Naive thymus-derived CD8-positive, alpha-beta T cell (primary cell): Measurements from ENCODE around the gene ATP5F1A. TPM values are rescaled to one million over a fixed set of nuclear protein-coding genes. Genes with fewer than 3 reads are reported as not detected.

Experiments
- ATAC-seq, 2 donors: fragments of 150-1000 bp; cut with Tn5 transposase in 1 of 2; sonication (Bioruptor Pico), chemical (Tn5 transposase) in 1 of 2; 1 replicate in 1 of 2; 2 replicates in 1 of 2; pipeline ENCODE4 v1.10.0; 2021; ENCODE audit warnings: mild to moderate bottlenecking in 2 of 2, moderate library complexity in 2 of 2
- POLR2A ChIA-PET: fragments of 350-600 bp; sonication (Branson Sonifier 250); formaldehyde crosslinking; loops from one replicate; lab custom pipeline; 2021; ENCODE audit warnings: antibody characterized with exemption; lab: Charles Lee
- DNase-seq, 10 donors: peaks; one replicate each; pipeline versions ENCODE4 v3.0.0 to v3.0.0-alpha.2; 2020 to 2022
- H3K27ac Mint-ChIP-seq, 10 donors: one replicate each; pipeline ENCODE4 v1.8.0; 2020 to 2022; ENCODE audit warnings: mild to moderate bottlenecking in 10 of 10, mixed read lengths in 10 of 10, moderate library complexity in 4 of 10, inconsistent platforms in 1 of 10
- H3K27me3 Mint-ChIP-seq, 5 donors: one replicate each; pipeline ENCODE4 v1.8.0; 2021 to 2022; ENCODE audit warnings: mixed read lengths in 5 of 5
- H3K36me3 Mint-ChIP-seq, 3 donors: one replicate each; pipeline ENCODE4 v1.8.0; 2020 to 2022; ENCODE audit warnings: mixed read lengths in 3 of 3, mild to moderate bottlenecking in 2 of 3, inconsistent platforms in 1 of 3
- H3K4me1 Mint-ChIP-seq, 4 donors: one replicate each; pipeline ENCODE4 v1.8.0; 2021 to 2022; ENCODE audit warnings: mixed read lengths in 4 of 4
- H3K4me3 Mint-ChIP-seq, 10 donors: one replicate each; pipeline ENCODE4 v1.8.0; 2020 to 2022; ENCODE audit warnings: mild to moderate bottlenecking in 10 of 10, mixed read lengths in 10 of 10, moderate library complexity in 6 of 10, inconsistent platforms in 1 of 10
- H3K9me3 Mint-ChIP-seq, 9 donors: one replicate each; pipeline ENCODE4 v1.8.0; 2020 to 2022; ENCODE audit warnings: mixed read lengths in 9 of 9, mild to moderate bottlenecking in 3 of 9, inconsistent platforms in 1 of 9, moderate library complexity in 1 of 9
- polyA plus RNA-seq, 3 donors: library from polyadenylated mRNA; unstranded; fragments of 300-500 nt; fragmentation: Illumina TruSeq; gene quantifications; one replicate each; pipeline ENCODE4 v1.2.3, GENCODE V29; 2021
- total RNA-seq, 8 experiments: library from RNA in 2 of 8; stranded (reverse) in 2 of 8; gene quantifications; one replicate each; pipeline ENCODE4 v1.2.3 and lab custom pipeline; 2021 to 2026

Gene ATP5F1A
- total and polyA plus RNA-seq, 5 experiments from 2014 or later = 277 to 502 (median 496) TPM

GRCh38 chr18:46040747-46041104 is 57.4 kb downstream of the ATP5F1A start:
- peak overlapping the region in 3 of 10 donors; percentile 18 to 47 (median 21) for H3K4me3 Mint-ChIP-seq
- H3K9me3 Mint-ChIP-seq = peaks cover 0 to 1% (median 0%) of the 10 kb centered on the region in 9 donors
- no peak for DNase-seq
- peak overlapping the region in 7 of 10 donors; percentile 21 to 68 (median 36) for H3K27ac Mint-ChIP-seq
- peaks cover 0 to 20% (median 14%) of the 10 kb centered on the region in 3 donors for H3K36me3 Mint-ChIP-seq
- H3K4me1 Mint-ChIP-seq = peaks cover 22 to 40% (median 34%) of the 10 kb centered on the region in 4 donors
- no peaks in the 10 kb centered on the region for H3K27me3 Mint-ChIP-seq
- POLR2A ChIA-PET = interaction anchor here (0.9 to 1.3 kb wide), 3 partner anchors 15 to 43 kb away, joined by 3 read pairs; partner anchors contain the start of gene PSTPIP2
- no peak for ATAC-seq

- peaks cover 0 to 20% (median 14%) of the 10 kb centered on the region in 3 donors for H3K36me3 Mint-ChIP-seq
- POLR2A ChIA-PET = interaction anchor here (0.9 kb wide), 2 partner anchors 15 to 32 kb away, joined by 3 read pairs; partner anchors contain the start of gene PSTPIP2
- no peaks in the 10 kb centered on the region for H3K27me3 Mint-ChIP-seq
- no peak for ATAC-seq
- H3K4me3 Mint-ChIP-seq = peak overlapping the region in 5 of 10 donors; percentile 4 to 47 (median 18)
- peaks cover 0 to under 1% (median 0%) of the 10 kb centered on the region in 9 donors for H3K9me3 Mint-ChIP-seq
- DNase-seq = no peak
- H3K4me1 Mint-ChIP-seq = peaks cover 25 to 40% (median 34%) of the 10 kb centered on the region in 4 donors
- H3K27ac Mint-ChIP-seq = peak overlapping the region in 6 of 10 donors; percentile 21 to 53 (median 35)
Measured at GRCh38 chr18:46040033-46040746, 57.9 kb downstream of the ATP5F1A start.

GRCh38 chr18:46037512-46038305 is 60.4 kb downstream of the ATP5F1A start:
- peaks cover 22 to 30% (median 26%) of the 10 kb centered on the region in 4 donors for H3K4me1 Mint-ChIP-seq
- POLR2A ChIA-PET = no interaction called here

GRCh38 chr18:46035696-46036680 is 62.1 kb downstream of the ATP5F1A start:
- no peak overlapping the region for H3K27ac Mint-ChIP-seq
- H3K36me3 Mint-ChIP-seq = peaks cover 0 to 28% (median 21%) of the 10 kb centered on the region in 3 donors
- H3K9me3 Mint-ChIP-seq = peaks cover 0 to 2% (median 0%) of the 10 kb centered on the region in 9 donors
- ATAC-seq (no peak), DNase-seq (no peak)
- POLR2A ChIA-PET = interaction anchor here (1.5 kb wide), 1 partner anchor 35 kb away, joined by 6 read pairs; no protein-coding TSS in a partner anchor
- H3K4me3 Mint-ChIP-seq = peak overlapping the region in 1 of 10 donors; percentile 29
- H3K27me3 Mint-ChIP-seq = no peaks in the 10 kb centered on the region
- H3K4me1 Mint-ChIP-seq = peaks cover 10 to 16% (median 16%) of the 10 kb centered on the region in 4 donors

More at GRCh38 chr18:46037512-46038305, 60.4 kb downstream of the ATP5F1A start:
- ATAC-seq (no peak), DNase-seq (no peak)
- H3K9me3 Mint-ChIP-seq = no peaks in the 10 kb centered on the region
- peaks cover 0 to 28% (median 18%) of the 10 kb centered on the region in 3 donors for H3K36me3 Mint-ChIP-seq
- H3K27me3 Mint-ChIP-seq = no peaks in the 10 kb centered on the region
- no peak overlapping the region for H3K27ac Mint-ChIP-seq
- no peak overlapping the region for H3K4me3 Mint-ChIP-seq

- POLR2A ChIA-PET = interaction anchor here (1.5 kb wide), 1 partner anchor 37 kb away, joined by 6 read pairs; no protein-coding TSS in a partner anchor
Measured at GRCh38 chr18:46034230-46034629, 63.9 kb downstream of the ATP5F1A start.

GRCh38 chr18:46031741-46032140 is 66.4 kb downstream of the ATP5F1A start:
- H3K9me3 Mint-ChIP-seq = peaks cover 0 to 5% (median 0%) of the 10 kb centered on the region in 9 donors
- POLR2A ChIA-PET = no interaction called here
- ATAC-seq = no peak

More at GRCh38 chr18:46034230-46034629, 63.9 kb downstream of the ATP5F1A start:
- DNase-seq = no peak
- no peak overlapping the region for H3K4me3 Mint-ChIP-seq
- no peak for ATAC-seq
- H3K9me3 Mint-ChIP-seq = peaks cover 0 to 5% (median 0%) of the 10 kb centered on the region in 9 donors
- H3K27ac Mint-ChIP-seq = no peak overlapping the region
- H3K36me3 Mint-ChIP-seq = peaks cover 4 to 25% (median 23%) of the 10 kb centered on the region in 3 donors
- H3K4me1 Mint-ChIP-seq = peaks cover 0 to 7% (median under 1%) of the 10 kb centered on the region in 4 donors
- no peaks in the 10 kb centered on the region for H3K27me3 Mint-ChIP-seq

More at GRCh38 chr18:46031741-46032140, 66.4 kb downstream of the ATP5F1A start:
- Mint-ChIP-seq H3K27ac (no peak overlapping the region), H3K4me3 (no peak overlapping the region), H3K27me3 (peaks cover 0 to 5% (median 2%) of the 10 kb centered on the region in 5 donors), H3K4me1 (peaks cover 10 to 15% (median 12%) of the 10 kb centered on the region in 4 donors), H3K36me3 (peaks cover 4 to 14% (median 8%) of the 10 kb centered on the region in 3 donors)
- no peak for DNase-seq

Other genes starting within 250 kb of the ATP5F1A start
- gene EPG5, start 131.0 kb downstream of the ATP5F1A start, total RNA-seq = 10 to 100 TPM; 49.0 to 53.5 TPM
- gene EPG5, start 131.0 kb downstream of the ATP5F1A start, polyA plus RNA-seq = 1 to 10 TPM; 2.8 to 4.7 (median 3.8) TPM
- gene PSTPIP2, start 26.0 kb downstream of the ATP5F1A start, total RNA-seq = 1 to 10 TPM; 6.6 to 8.7 TPM
- 10 to 100 TPM; 10.9 to 17.2 (median 15.1) TPM for gene PSTPIP2, start 26.0 kb downstream of the ATP5F1A start, polyA plus RNA-seq
- gene HAUS1, start 6.1 kb upstream of the ATP5F1A start, total RNA-seq = 10 to 100 TPM; 19.8 to 20.7 TPM
- 10 to 100 TPM; 35.1 to 48.4 (median 46.0) TPM for gene HAUS1, start 6.1 kb upstream of the ATP5F1A start, polyA plus RNA-seq